Stimulated activated CD4-positive, alpha-beta T cell treated with anti-CD3 and anti-CD28 coated beads, Interleukin-4, amount 100 ng/mL, for 1 hour (primary cell): ENCODE results near the gene EXD2.
"Not testable (repeated sequence)": the region's sequence is repeated elsewhere in the genome, so short reads cannot be mapped to it uniquely, and the experiment has no call there.

Experiments used
- DNase-seq: peaks from one replicate; pipeline ENCODE4 v3.0.0-alpha.2; 2020

The EXD2 gene, protein sequence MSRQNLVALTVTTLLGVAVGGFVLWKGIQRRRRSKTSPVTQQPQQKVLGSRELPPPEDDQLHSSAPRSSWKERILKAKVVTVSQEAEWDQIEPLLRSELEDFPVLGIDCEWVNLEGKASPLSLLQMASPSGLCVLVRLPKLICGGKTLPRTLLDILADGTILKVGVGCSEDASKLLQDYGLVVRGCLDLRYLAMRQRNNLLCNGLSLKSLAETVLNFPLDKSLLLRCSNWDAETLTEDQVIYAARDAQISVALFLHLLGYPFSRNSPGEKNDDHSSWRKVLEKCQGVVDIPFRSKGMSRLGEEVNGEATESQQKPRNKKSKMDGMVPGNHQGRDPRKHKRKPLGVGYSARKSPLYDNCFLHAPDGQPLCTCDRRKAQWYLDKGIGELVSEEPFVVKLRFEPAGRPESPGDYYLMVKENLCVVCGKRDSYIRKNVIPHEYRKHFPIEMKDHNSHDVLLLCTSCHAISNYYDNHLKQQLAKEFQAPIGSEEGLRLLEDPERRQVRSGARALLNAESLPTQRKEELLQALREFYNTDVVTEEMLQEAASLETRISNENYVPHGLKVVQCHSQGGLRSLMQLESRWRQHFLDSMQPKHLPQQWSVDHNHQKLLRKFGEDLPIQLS

DNA sequence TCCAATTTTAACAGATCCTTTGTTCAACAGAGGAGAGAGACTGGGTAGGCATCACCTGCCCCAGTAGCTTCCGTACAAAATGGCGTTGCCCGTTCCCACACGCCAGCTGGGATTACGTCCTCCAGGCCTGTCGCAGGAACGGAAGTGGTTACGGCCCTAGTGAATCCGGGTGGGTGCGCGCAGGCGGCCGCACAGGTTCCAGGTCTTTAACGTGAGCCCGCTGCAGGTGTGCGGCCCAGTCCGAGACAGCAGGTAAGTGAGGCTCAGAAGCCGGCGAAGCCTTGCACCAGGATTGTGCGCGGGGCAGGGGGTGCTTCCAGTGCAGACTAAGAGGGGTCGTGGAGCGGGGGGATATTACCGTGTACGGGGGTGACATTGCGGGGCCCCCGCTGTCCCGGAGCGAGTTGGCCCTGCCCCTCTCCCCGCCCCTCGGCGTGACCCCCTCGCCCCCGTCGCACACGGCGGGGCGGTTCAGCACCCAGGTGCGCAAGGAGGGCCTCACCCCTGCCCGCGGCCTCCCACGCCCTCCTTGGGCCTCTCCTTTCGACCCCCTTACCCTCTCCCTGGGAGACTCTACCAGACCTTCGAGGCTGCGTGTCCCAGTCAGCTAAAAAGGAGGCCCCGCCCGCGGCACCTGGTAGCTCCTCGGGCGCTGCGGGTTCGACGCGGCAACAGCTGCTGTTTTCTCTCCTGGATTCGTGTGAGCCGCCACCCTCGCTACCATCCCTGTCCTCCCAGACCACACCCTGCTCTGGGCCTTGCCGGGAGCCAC lies at the start of gene EXD2:
TSS of gene EXD2 (plus strand) at position 159 of the 772 bp plus-strand sequence. CDS start 17,973 bp downstream, outside the sequence.
- DNase-seq = peak; percentile 75

DNA sequence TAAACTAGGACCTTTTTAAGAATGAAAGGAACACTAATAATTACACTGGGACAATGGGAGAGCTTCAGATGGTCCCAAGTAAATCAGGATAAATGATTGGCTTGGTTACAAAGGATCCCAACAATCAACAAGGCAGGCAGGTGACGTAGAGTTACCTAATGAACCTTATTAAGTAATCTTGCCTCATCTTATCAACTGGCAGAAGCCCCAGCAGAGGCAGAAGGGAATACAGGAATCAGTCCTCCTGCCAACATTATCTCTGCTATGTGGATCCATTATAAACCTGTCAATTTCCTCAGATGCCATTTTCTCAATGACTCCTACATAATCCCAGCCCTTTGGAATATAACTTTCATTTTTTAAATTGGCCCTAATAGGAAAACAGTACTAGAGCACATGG lies 49.7 kb upstream of the EXD2 start:
- no peak for DNase-seq

DNA sequence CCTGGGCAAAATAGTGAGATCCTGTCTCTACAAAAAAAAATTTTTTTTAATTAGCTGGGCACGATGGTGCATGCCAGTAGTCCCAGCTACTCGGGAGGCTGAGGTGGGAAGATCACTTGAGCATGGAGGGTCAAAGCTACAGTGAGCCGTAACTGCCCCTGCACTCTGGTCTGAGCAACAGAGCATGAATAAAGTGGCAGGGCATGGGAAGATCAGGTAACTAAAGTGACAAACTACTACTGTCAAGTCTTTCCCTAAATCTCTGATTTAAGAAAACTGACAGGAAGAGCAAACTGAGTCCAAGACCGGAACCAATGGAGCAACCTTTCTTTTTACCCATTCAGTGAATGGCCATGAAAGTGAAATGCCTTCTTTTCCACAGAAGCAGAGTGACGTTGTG lies 49.2 kb upstream of the EXD2 start:
- no peak for DNase-seq

DNA sequence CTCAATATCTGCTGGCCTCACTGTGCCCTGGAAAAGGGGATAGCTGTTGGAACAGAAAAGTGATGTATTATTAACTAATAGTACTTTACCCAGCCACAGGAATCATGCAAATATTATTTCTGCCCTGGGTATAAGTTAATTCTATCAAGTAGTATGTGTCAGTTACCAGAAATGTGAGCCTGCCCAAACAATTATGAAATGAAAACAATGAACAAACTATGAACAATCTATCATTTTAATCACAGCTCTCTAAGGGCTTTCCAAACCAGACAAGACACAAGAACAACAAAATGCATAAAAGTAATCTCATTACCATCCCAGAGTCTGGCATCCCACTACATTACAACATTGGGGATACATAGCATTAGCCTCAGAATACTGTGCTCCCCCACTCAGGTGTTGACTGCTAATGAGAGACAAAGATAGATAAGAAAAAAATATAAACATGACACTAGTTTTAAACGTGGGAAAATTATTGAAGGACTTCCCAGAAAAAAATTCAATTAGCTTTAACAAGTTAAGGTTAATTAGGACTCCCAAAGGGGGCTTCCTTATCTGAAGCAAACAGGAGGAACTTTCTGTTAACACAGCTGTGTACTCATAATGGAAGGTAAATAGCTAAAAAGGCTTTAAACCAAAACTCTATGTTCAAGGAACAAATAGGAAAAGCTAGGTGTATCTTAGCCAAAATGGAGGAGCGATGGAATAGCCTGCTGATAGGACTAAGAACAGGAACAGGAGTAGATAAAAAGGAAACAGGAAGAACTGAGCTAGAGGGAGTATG lies 41.6 kb upstream of the EXD2 start:
- no peak for DNase-seq

DNA sequence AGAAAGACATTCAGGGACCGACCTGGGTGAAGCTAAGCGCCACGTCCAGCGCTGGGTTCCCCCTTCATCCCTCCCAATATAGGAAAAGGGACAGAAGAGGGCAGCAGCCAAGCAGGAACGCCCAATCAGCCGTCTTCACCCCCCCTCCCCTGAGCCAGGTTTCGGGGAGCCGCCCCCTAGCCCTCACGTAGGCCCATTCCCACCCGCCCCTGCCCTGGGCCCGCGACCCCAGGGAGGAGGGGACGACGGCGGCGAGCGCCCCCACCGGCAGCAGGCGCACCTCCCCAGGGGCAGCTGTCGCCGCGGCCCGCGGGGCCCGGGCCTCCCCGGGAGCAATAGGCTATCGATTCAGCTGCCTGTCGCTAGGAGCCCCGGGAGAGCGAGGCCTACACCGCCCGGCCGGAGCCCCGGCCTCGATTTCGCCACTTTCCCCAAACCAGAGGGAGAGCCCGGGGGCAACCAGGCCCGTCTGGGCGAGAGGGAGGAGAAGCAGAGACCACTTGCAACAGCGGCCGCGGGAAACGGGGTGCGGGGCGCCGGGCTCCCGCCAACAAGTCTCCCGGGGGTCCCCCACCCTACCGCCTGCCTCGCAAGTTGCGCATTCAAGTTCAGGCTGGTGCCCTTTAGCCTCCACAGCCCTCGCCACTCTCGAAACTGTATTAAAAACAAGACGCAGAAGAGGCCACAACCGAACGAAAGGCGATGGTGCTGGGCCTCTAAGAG lies 39.7 kb upstream of the EXD2 start:
- peak; percentile 80 for DNase-seq

DNA sequence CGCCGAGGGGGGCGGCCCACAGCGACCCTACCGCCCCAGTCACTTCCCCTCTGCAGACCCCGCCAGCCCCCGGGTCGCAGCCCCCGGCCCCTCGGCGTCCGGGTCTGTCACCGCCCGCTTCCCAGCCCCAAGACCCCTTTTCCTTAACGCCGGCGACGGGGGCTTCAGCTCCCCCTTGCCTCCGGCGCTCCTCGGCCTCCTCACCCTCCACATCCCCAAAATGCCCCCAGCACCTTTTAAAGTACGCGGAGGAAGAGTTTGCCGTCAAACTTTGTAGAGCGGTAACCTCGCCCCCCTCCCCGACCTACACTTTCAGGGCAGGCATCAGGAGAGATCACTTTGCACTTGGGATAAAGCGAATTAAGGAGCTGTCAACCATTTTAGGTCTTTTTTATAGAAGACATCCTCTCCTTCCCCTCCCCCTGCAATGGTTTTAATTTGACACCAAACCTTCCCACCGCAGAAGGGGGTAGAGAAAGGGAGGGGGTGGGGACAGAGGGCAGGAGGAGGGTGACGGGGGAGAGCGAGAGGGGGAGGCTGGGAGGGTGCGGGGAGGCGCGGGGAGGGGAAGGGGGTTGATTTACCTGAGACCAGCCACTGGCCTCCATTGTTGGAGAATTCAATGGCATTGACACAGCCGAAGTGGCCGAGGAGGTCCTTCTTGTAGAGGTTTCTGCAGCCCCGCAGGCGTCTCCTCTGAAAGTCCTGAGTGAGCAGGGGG lies 39.0 kb upstream of the EXD2 start:
- DNase-seq = peak; percentile 46

DNA sequence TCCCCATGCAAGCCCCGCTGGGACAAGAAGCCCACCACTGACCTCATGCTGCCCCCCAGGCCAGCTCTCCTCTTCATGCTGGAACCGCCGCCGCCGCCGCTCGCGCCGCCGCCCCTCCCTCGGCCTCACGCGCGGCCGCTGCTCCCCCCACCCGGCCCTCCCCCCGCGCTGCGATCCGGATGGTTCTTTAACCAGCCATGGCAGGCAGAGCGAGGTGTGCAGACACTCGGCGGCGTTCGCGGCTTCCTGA lies 38.5 kb upstream of the EXD2 start, which contains the start of gene DCAF5:
TSS of gene DCAF5 (minus strand) at position 218 of the 250 bp plus-strand sequence. CDS start at position 77, 141 bp downstream.
- DNase-seq = peak; percentile 91

DNA sequence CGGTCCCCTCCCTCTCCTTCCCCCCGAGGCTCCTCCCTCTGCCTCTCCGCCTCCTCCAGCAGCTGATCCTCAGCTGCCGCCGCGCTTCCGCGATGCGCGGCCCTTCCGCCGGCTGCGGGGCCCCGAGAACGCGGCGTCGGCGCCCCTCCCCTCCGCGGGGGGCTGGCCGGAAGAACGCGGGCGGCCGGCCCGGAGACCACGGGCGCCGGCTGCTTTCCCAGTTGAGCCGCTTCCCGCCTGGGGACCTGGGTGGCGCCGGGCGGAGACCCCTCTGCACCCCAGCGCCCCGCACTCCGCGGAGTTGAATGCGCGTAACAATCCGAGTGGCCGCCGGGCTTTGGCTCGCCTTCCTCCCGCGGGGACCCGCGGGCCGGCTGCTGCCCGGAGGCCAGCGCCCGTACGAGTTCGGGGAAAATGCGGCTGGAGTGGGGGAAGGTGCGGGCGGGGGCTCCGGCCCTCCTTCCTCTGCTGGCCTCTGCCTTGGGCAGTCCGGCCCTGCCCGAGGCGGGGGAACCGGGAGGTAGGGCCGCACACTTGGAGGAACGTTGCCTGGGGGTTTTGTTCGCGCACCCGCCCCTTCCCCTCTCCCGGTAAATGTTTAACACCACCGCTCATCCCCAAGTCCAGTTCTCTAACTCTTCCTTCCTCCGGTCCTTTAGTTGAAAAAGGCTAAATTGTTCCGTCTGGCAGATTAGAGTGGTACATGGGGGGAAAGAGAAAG lies 38.0 kb upstream of the EXD2 start:
- DNase-seq = no peak

DNA sequence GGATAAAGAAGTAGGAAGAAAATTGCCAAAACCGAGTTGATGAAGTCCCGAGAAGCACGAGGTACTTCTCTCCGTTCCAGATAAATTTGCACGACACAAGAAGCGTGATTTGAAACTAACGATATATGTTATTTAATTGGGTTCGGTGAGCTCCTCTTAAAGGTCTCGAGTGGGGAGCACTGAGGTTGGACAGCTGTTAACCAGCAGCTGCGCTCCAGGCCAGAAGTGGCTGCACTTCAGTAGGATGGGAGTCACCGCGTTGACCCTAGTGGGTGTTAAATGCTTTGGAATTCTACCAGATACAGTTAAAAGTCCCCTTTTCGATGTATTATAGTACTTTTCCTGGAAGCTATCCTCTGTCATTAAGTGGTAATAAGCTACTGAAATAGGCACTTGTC lies 37.4 kb upstream of the EXD2 start:
- DNase-seq = no peak

DNA sequence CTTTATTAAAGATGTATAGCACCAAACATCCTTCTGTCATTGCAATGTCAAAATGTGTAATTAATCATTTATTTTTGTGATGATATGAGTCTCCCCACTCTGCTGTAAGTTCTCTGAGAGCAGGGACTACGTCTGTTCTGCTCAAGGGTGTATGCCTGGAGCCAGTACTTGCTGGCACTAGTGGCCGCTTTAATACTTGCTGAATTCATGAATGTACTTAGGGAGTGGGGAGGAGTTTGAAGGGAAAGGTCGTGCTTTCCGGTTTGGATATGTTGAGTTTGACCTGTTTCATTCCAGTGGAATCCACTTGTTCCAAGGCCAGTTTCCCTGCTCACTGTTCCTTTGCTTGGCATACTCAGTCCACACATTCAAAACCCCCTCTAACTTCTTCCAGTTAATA lies 36.5 kb upstream of the EXD2 start:
- no peak for DNase-seq

DNA sequence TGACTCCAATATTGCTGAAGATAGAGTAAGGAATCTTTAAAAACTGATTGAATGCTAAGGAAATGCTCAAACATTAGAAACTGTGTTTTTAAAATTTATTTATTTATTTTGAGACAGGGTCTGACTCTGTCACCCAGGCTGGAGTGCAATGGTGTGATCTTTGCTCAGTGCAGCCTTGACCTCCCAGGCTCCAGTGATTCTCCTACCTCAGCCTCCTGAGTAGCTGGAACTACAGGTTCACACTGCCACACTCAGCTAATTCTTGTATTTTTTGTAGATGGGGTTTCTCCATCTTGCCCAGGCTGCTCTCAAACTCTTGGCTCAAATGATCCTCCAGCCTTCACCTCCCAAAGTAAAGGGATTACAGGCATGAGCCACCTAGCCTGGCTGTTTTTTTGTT lies 35.1 kb upstream of the EXD2 start:
- DNase-seq = no peak

DNA sequence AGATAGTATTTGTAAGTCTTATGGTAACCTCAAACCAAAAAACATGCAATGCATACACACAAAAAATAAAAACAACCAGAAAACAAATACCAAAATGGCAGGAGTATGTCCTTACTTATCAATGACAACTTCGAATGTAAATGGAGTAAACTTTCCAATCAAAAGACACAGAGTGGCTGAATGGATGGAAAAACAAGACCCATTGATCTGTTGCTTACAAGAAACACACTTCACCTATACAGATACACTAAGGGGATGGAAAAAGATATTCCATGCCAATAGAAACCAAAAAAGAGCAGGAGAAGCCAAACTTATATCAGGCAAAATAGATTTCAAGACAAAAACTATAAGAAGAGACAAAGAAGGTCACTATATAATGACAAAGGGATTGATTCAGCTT lies 29.7 kb upstream of the EXD2 start:
- no peak for DNase-seq

DNA sequence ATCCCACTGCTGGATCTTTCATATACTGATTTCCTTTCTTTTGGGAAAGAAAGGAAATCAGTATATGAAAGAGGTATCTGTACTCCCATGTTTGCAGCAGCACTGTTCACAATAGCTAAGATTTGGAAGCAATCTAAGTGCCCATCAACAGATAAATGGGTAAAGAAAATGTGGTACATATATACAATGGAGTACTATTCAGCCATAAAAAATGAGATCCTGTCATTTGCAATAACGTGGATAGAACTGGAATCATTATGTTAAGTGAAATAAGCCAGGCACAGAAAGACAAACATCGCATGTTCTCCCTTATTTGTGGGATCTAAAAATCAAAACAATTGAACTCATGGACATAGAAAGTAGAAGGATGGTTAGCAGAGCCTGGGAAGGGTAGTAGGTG lies 25.5 kb upstream of the EXD2 start:
- DNase-seq = not testable (repeated sequence)

DNA sequence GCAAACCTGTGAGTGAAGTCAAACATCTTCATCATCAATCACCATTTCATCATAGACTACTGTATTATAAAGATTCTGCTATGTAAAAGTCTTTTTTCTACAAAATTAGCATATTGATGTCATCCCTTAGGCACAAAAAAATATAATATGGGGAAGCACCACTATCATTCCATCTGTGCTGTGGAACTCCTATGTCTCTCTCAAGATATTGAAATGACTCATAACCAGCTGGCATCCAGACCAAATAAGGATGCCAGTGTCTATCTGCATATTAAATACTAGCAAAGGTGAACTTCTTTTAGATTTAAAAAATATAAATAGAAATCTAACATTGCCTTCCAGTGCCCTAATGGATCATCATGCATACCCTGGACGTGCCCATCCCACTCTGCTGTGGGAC lies 20.5 kb upstream of the EXD2 start:
- no peak for DNase-seq

DNA sequence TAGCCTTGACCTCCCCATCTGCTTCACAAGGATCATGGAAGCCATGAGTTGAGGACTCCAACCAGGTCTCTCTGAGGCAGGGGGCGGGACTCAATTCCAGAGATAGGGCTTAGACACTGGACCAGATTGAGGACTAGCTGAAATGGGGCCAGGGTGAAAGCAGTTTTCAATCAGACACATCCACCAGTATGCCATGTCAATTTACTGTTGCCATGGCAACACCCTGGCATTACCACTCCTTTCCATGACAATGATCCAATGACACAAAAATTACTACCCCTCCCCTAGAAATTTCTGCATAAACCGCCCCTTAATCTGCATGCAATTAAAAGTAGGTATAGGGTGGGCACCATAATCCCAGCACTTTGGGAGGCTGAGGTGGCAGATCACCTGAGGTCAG lies 19.7 kb upstream of the EXD2 start:
- DNase-seq = no peak

DNA sequence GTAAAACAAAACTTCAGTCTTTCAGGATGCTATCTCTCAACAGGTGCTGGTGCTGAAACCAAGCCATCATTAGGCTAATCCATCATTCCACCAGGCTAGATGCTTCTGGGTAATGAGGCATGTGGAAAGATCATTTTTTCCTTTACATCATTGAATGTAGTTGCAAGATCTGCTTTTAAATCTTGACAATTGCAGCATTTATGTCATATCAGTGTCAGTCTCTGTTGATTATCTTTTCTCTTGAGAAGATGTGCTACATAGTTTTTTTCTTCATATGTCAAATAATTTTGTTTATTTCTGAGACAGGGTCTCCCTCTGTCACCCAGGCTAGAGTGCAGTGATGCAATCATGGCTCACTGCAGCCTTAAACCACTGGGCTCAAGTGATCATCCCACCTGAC lies 16.2 kb upstream of the EXD2 start:
- DNase-seq = no peak

DNA sequence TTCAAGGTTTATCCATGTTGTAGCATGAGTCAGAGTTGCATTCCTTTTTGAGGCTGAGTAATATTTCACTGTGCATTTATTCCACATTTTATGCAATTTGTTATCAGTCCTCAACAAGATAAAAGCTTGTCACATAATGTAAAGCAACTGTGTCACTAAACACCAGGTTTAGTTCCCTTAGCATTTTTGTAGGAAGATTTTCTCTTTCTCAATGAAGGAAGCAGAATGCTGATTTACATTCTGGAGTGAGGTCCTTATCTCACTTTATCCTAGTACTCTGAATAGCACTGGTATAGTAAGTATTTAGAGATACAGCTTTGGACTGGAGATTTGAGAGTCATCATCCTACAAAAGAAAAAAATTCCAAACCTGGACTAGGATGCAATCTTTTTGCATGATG lies 9.8 kb upstream of the EXD2 start:
- no peak for DNase-seq

DNA sequence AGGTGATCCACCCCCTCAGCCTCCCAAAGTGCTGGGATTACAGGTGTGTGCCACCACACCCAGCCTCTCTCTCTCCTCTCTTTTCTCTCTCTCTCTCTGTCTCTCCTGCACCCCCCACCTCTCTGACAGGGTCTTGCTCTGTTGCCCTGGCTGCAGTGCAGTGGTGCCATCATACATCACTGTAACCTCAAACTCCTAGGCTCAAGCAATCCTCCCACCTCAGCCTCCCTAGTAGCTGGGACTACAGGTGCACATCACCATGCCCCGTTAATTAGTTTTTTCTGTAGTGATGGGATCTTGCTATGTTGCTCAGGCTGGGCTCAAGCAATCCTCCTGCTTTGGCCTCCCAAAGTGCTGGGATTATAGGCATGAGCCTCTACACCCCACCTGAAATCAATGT lies 8.7 kb upstream of the EXD2 start:
- not testable (repeated sequence) for DNase-seq

DNA sequence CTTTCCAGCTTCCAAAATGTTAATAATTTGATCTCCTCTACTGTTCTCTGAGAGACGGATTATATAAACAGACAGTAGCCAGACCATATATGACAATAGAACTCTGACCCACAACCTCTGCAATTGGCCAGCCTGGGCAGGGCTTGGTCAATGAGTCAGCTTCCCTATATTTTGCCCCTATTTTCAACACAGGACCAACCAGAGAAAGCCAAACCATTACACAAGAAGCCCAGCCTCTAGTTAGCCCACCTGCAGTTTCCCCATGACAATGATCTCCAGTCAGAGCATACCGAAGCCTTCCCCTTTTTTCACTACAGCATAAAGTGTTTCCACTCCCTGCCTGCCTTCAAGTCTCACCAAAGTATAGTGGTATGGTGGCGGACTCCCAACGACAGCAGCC lies 7.6 kb upstream of the EXD2 start:
- no peak for DNase-seq

DNA sequence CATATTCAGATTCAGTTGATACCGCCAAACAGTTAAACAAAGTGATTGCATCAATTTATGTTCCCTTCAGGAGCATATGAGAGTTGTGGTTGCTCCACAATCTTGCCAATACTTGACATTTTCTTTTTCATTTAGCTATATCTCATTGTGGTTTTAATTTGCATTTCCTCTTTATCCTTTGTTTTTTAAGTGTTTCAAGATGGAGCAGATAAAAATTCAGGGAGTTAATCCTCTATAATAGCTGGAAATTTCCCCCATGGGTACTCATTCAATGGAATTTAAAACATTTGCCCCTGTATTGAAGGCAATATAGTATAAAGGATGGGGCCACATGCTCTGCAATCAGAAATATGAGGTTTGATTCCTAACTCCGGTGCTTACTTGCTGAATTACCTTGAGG lies 1.1 kb upstream of the EXD2 start:
- DNase-seq = no peak

DNA sequence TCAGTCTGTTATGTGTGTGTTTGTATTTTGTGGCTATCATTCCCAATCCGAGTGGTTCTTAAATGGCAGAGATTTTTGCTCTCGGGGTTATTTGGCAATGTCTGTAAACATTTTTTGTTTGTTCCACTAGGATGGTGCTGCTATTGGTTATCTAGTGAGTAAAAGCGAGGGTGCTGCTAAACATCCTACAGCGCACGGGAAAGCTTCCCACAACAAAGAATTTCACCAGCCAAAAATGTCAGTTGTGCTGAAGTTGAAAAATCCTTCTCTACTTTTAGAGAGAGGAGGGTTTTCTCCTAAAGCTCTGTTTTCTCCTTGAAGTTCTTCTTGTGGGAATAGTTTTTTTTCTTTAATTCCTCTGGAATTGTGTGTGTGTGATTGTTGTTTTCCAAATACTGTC lies 2.4 kb downstream of the EXD2 start:
- DNase-seq = no peak
